DMS114 treated with DMSO at 0.1 percent for 48 hours (cell line): Measurements from ENCODE around the gene CAMKK2.

Experiments
- DNase-seq: peaks from one replicate; lab custom pipeline; 2025; ENCODE audit not compliant: unreplicated experiment; lab: John Stamatoyannopoulos, UW

Gene CAMKK2

DNA sequence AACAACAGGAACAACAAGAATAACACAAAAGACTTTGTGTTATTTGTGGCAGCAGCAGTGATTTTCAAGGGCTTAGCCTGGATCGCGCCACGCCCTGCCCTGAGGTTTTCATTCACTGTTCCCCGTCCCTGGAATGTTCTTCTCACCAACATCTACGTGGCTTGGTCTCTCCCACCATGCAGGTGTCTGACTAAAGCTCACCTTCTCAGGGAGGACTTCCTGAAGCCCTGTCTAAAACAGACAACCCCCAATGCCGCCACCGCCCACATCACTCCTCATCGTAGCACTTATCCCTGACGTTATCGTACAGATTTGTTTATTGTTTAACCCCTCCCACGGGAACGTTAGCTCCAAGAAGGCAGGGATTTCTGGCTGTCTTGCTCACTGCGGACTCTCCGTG is 46.1 kb downstream of the CAMKK2 start:
- no peak for DNase-seq

DNA sequence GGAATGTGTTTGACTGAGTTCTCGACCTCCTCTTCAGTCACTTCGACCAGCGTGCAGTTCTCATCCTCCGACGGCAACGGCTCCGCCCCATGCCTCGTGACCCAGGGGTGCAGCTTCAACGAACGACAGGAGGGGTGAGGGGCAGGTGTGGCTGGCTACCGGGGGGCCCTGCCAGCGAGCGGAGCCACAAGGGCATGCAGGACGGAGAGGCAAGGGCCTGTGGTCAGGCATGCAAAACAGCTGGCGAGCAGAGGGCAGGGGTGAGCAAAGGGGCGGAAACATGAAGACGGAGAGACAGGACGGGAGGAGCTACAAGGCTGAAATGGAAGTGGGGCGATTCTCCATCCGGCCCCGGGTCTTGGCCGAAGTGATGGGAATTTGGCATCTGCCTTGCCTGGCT is 47.9 kb downstream of the CAMKK2 start:
- DNase-seq, result no peak

DNA sequence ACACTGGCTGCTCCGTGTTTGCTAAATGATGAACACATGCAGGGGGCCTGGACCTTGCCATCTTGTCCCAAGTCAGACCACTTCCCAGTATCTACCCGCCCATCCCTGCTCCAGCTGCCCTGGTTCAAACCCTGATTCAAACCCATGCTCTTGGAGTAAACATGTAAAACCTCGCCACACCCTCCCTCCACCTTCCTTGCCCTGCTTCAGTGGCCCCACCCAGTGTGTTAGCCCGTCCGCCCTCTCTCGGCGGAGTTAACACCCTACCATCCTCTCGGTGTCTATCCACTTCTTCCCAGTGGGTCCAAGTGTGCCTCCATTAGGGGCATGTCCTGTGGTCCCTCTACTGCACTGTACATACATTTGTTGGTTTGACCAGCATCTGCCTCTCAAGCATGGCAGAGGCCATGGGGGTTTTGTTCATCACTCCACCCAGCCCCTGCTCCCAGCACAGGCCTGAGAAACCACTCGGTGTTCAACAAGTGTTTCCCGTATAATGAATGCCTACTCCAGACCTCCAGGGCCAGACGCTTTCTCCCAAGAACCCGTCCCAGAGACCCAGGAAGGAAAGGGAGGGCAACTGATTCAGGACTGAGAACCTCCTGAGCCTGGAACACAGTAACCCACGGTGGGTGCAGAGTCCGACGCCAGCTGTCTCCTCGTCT is 49.5 kb downstream of the CAMKK2 start:
- DNase-seq, result no peak

DNA sequence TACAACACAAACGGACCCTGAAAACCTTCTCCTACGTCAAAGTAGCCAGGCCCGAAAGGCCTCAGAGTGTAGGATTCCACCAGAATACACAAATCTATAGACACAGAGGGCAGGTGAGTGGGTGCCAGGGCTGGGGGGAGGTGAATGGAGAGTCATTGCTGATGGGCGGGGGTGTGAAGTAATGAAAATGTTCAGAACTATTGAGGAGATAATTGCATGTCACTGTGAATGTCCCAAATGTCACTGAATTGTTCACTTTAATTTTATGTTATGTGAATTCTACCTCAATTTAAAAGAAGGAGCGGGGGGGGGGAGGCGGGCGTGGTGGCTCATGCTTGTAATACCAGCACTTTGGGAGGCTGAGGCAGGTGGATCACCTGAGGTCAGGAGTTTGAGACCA is 50.6 kb downstream of the CAMKK2 start:
- DNase-seq, result no peak

DNA sequence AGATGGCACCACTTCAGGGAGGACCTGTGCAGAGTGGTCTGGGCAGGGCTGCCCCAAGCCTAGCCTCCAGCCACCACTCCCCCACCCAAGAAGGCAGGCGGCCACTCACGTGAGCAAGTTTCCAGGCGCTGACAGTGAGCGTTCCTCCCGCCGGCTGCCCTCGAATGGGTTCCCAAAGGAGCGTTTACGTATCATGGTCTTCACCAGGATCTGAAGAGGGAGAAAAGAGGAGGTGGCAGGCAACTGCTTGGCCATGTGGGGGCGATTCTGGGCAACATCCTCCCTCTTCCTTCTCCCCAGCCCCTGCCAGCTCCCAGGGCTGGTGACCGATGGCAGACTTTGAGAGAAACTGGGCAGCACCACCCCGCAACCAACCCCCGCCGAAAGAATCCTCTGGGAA is 51.5 kb downstream of the CAMKK2 start:
- no peak for DNase-seq

DNA sequence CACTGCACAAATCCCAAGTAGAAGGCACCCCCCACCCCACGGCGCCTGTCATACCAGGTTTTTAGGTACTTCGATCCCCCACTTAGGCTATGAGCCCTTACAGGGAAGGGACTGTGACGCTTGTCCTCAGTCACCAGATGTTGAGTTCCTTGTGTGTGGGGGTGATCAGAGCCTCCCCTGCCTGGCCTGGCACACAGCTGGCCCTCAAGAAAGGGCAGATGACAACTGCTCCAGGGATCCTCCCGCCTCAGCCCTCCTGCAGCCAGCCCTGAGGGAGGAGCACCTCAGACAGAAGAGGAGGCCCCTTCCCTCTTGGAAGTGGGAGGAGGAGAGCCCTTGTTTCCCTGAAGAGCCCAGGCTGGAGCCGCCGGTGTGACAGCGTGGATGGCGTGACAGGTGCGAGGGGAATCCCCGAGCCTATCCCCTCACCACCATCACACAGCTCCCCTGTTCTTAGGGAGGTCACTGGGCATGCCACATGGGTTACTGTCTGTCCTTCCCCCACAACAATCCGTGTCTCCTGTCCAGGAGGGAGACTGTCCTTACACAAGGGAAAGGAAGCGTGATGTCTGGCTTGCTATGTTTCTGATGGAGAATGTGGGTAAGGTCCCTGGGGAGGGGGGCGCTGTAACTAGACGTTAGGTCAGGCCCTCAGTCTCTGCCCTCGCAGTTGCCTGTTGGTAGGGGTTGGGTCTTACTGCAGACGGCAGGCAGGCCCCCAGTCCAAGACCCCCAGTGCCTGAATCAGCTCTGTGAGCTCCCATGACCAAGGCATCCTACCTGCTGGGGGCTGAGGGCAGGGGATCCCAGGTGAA is 55.1 kb downstream of the CAMKK2 start:
- DNase-seq, result no peak

DNA sequence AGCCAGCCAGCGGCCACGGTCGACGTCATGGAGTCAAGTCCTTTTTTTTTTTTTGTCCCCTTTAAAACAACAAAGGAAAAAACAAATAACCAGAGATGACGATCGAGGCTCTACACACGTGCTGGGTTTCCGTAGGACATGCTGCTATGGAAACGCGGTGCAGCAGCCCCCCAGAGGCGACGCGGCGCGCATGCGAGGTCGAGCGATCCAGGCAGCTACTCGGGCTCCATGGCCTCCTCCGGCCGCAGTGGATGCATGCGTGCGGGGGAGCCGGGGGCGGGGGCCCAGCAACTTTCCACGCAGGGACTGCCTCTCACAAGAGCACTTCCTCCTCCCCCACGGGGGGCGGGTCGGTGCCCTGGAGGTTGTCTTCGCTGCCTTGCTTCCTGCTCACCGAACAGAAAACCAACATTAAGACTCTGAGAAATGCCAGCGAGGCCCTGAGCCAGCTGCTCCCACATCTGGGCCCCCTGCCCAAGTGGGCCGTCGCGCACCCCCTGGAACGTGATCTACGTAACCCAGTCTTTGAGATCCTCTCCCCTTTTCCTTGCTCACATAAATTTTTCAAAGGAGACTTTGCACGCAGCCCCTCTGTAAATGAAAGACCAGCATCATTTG is 55.9 kb downstream of the CAMKK2 start:
- DNase-seq, result no peak

DNA sequence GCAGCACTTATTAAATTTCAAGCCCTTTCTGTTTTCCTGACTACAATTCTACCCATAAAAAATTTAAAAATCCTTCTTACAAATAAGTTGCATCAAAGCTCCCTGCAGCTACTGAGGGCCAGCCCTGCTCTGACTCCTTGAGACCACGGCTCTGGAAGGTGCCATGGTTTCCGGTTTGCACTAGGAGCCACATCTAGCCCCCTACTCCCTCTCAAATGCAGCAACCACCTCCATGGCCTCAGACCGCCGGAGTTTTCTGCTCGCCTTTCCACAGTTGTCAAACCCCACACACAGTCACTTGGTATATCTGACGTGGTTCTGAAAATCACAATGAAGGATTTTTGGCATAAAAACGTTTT is 56.5 kb downstream of the CAMKK2 start:
- DNase-seq, result no peak

DNA sequence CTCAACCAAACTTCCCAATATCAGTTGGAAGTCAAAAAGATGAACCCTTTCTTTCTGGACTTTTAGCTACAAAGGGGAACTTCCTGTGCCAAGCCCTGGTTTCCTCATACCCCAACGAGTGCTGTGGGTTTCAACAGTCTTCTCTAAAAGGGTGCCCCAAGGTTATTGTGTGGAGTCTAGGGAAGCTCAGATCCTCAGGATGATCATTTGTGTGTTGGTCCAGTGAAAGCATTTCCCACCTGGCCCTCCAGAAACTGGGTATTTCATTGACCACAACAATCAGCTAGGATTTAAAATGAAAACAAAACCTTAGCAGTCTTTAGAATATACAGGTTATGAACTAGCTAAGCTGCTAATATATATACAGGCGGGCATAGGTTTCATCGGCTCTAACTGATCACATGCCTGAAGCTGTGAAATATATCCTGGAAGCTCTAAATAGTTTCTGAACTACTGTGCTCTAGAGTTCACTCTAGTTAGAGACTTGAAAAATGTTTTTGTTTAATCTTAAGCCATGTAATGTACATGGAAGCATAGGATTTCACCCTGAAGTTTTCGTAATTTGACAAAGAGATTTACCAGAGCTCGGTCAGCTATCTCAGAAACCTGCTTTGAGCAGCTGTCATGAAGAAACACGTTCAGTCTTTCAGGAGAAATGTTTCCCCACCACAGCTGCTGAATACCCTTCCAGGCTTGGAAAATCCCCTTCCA is 57.0 kb downstream of the CAMKK2 start:
- no peak for DNase-seq

DNA sequence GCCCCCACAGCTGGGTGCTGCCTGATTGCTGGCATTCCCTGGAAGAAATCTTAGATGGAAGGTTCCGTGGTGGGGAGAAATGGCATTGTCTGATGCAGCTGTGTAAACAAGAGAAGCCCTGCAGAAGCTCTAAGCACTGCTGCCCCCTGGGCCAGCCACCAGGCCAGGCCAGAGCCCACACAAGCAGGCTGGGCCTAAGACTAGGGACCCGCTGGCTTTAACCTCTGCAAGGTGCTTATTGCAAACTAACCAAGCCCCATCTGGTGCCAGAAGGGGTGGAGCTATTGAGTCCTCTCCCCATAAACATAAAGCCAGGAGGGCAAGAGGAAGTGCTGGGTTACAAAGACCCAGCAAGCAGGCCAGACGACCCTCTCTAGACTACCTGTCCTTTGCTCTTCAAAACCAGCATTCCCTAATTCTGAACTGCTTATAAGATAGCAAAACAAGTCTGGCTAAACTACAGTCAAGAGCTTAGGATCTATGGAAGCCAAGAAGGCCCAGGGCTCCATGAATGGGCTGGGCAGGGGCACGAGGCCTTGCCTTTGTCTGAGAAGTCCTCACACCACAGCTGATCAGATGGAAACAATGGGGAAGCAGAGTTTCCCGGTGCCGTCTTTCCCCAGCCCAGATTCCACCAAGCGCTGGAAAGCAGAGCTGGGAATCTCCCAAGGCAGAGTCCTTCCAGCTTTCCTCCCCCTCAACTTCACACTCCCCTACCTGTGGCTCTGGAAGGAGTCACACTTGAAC is 57.7 kb downstream of the CAMKK2 start:
- no peak for DNase-seq

DNA sequence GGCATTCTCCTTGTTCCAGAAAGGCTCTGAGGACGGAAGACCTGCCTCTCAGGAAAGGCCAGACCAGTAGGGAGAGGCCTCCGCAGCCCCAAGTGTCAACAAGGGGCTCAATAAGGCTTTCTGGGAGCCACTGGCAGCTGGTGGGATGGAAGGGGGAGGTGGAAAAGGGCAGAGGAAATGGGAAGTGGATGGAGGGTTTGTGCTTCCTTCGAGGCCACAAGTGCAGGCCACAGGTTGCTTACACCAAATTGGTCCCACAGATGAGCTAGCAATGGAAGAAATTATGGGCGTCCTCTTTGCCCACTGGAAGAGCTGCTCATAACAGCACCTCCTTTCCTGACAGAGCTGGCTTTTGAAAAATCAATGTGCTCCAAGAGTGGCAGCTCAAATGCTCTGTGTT is 58.4 kb downstream of the CAMKK2 start:
- no peak for DNase-seq

DNA sequence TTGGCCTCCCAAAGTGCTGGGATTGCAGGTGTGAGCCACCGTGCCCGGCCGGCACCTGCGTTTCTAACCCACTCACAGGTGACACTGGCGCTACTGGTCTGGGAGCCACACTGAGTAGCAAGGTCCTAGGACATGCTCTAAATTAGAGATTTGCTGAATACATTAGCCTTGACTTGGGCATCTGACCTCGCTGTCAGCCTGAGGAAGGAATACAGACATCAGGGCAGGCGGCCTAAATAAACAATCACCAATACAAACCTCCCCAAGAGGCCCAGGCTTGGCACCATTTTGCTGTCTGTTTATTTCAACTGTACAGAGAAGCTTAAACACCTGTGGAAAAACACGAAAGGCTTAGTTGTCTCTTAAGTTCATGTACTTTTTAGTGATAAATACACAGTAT is 59.1 kb downstream of the CAMKK2 start:
- no peak for DNase-seq

DNA sequence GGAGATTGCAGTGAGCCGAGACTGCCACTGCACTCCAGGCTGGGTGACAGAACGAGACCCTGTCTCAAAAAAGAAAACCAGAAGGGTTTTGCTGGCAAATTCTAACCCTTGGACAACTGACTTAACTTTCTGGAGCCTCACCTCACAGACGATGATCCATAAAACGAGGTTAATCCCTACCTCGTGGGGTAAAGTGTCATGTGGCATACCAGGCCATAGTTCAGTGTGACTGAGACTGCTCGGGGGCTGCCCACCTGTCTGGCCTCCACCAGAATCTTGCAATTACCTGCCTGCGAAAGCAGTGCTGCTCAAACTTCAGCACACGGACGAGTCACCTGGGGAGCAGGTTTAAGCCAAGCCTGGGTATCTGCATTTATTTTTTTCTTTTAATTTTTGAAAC is 59.7 kb downstream of the CAMKK2 start:
- no peak for DNase-seq

DNA sequence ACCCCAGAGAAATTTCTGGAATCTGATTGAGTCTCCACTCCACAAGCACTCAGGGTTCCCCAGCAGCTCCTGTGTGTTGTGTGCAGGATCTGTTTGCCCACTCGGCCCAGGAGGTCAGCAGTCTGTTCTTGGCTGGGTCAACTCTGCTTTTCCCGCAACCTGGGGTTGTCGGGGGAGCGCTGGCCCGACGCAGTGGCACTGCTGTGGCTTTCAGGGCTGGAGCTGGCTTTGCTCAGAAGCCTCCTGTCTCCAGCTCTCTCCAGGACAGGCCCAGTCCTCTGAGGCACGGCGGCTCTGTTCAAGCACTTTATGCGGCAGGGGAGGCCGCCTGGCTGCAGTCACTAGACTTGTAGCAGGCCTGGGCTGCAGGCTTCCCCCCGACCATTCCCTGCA is 62.9 kb downstream of the CAMKK2 start:
- no peak for DNase-seq

DNA sequence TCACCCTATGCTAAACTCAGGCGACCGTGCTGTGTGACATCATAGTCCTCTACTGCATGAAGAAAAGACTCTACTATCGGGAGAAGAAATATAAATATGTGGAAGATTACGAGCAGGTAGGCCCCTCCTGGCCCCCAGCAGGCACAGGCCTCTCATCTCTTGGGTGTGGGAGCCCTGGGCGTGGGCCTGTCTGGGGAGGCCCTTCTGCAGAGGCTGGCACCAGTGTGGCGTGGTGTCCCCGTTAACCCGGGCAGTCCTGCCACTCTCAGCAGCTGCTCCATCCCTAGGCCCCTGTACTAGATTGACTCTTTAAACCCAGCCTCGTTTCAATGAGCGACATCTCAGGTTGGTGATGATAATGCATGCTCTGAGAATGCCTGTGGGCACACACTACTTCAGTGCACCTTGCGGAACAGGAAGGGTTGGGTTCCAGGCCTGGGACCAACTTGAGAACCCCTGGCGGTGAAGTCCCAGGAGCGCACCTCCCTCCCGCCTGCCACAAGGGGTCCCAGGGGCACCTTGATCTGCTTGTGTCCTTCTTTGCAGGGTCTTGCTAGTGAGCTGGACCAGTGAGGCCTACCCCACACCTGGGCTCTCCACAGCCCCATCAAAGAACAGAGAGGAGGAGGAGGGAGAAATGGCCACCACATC is 63.4 kb downstream of the CAMKK2 start:
- DNase-seq, result no peak

DNA sequence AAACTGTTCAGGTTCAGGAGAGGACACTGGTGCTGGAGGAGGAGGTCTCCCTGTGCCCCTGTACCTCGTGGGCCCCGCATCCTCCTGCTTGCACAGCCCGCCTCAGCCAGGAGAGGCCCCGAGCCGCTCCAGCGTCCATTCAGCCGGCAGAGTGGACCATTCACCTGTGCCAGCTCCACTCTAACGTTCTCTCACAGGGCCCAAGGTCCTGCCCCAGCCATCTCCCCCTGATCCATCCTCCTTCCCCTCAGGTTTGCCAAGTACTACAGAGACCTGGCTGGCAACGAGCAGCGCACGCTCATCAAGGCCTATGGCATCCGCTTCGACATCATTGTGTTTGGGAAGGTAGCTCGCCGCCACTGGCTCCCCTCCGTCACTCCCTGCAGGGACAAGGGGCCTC is 64.3 kb downstream of the CAMKK2 start:
- DNase-seq, result no peak

DNA sequence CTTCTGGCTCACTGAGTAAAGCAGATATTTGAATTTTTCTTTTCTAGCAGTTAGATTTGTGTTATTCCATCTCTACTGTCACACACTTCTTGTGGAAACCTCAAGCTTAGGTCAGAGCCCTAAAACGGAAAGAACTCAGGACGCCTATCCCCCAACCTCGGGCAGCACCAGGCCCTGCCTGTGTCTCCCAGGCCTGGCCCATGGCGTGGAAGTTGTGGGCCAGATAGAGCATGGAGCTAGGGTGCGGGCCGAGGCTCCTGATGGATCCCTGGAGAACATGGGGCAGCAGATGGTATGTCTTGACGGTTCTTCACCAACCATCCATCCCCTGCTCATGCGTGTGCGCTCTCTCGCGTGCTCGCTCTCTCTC is 66.0 kb downstream of the CAMKK2 start:
- DNase-seq, result no peak

DNA sequence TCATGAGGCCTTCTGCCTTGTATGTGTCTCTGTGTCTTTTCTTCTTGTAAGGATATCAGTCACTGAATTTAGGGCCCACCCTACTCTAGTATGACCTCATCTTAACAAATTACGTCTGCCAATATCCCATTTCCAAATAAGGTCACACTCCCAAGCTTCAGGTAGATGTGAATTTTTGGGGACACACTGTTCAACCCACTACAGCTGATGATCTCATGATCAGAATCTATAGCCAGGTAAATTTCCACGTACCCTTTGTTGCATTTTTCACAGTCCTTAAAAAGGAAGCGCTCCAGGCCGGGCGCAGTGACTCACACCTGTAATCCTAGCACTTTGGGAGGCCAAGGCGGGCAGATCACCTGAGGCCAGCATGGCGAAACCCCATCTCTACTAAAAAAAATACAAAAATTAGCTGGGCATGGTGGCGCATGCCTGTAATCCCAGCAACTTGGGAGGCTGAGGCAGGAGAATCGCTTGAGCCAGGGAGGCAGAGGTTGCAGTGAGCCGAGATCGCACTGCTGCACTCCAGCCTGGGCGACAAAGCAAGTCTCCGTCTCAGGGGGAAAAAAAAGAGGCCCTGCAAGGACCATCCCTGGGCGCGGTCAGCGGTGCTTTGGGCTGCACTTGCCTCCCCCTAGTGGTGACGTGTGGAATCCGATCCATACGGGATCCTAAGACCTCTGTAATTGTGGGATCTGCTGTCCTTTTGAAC is 66.5 kb downstream of the CAMKK2 start:
- peak; percentile 26 for DNase-seq

DNA sequence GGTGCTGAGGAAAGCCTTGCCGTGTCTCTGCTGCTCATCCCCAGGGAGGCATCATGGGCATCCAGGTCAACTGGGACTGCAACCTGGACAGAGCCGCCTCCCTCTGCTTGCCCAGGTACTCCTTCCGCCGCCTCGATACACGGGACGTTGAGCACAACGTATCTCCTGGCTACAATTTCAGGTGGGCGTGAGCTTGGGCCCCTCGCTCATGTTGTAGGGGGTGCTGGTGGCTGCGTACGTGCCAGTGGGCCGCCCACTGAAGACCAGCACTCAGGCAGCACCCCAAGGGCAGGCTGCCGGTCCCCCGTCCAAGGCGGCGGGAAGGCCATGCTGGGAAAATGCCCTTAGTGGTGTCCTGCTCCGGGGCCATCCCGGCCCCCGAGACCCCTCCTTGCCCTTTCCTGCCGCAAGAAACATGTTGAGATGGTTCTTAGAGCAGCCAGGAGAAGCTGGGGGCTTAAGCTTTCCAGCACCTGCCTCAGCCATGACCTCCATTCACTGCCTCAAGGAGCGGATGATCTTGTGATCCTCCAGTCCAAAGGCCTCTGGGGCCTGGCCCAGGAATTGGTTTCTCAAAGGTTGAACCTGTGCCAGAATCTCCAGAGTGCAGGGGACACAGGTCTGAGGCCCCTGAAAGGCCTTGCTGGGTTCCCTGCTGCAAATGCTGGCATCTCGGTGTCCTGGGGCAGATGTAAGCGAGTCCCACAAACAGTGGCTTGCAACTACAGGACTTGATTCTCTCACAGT is 67.4 kb downstream of the CAMKK2 start:
- DNase-seq, result no peak
